Stimulated activated CD4-positive, alpha-beta T cell treated with anti-CD3 and anti-CD28 coated beads, Interleukin-2, amount 100 ng/mL, for 24 hours (primary cell): ENCODE measurements around the gene DOC2B.
"Not testable (repeated sequence)": the region's sequence is repeated elsewhere in the genome, so short reads cannot be mapped to it uniquely, and the experiment has no call there.

Experiments used
- DNase-seq, 2 donors: peaks; one replicate each; pipeline ENCODE4 v3.0.0-alpha.2; 2020

The DOC2B gene

DNA sequence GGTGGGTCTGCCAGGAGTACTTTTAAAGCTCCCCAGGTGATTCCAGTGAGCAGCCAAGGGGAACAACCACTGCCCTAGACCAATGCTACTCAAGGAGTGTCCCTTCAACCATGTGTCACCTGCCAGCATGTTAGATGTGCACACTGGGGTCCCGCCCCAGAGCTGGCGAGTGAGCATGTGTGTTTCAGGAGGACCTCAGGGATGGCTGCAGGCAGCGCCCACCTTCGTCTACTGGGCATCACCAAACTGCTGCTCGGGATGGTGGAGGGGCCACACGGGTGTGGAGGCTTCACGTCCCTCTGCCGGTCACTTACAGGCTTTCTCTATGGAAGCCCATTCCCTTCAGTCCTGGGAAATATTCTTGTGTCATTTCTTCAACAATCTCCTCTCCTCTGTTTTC is 29.0 kb upstream of the DOC2B start:
- DNase-seq, result no peak

DNA sequence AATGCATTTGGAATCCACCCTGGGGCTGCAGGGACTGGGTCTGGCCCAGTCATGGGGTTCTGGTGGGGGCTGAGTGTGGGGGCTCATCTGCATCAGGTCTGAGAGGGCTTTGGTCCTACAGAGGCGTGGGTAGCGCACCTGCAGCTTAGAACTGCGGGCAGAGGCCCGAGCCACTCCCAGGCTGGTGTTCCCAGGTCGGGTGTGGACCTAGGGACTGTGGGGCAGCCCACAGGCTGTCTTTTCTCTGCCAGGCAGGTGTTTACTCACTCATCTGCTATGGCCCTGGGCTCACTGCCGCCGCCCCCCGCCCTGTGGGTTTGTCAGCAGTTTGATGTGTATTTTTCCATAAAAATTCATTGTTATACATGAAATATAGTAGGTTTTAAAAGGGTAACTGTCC is 27.0 kb upstream of the DOC2B start:
- DNase-seq, result no peak

DNA sequence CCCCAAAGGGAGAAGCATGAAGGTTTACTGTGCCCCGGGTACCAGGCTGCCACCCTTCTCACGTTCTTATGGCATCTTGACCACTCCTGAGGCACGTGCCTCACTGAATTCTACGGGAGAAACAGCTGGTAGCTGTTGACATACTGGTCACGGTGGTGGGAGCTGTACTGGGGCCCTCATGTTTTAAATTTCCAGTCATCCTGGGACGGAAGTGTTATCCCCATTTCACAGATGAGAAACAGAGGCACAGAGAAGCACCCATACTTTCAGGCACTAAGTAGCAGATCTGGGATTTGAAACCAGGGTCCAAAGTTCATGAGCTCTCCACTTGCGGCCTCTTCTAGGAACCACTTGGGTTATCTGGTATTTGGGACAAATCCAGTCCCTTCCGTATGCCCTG is 26.3 kb upstream of the DOC2B start:
- no peak for DNase-seq

DNA sequence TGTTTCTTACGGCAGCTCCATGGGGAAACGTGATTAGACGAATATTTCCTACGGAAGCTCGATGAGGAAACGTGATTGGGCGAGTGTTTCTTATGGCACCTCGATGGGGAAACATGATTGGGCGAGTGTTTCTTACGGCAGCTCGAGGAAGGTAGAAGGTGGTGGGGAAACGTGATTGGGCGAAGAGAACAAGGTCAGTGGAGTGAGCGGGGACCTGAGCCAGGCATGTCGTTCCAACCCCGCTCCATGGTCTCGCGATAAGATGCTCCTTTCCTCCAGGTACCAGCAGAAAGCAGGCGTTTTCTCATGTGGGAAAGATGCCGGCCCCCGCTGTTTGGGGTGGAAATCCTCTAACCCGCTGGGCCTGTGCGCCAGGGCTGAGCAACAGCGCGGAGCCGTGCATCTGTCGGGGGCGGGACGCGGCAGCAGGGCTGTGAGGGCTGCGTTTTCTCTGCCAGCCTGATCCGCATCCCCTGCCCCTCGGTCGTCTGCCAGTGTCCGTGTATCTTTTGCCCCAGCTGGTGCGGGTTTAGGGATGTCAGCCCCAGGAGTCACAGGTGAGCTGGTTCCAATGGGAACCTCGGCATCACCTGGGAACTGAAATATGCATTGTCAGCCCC is 25.6 kb upstream of the DOC2B start:
- no peak for DNase-seq

DNA sequence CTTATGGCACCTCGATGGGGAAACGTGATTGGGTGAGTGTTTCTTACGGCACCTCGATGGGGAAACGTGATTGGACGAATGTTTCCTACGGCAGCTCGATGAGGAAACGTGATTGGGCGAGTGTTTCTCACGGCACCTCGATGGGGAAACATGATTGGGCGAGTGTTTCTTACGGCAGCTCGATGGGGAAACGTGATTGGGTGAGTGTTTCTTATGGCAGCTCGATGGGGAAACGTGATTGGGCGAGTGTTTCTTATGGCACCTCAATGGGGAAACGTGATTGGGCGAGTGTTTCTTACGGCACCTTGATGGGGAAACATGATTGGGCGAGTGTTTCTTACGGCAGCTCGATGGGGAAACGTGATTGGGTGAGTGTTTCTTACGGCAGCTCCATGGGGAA is 25.0 kb upstream of the DOC2B start:
- DNase-seq, result not testable (repeated sequence)

DNA sequence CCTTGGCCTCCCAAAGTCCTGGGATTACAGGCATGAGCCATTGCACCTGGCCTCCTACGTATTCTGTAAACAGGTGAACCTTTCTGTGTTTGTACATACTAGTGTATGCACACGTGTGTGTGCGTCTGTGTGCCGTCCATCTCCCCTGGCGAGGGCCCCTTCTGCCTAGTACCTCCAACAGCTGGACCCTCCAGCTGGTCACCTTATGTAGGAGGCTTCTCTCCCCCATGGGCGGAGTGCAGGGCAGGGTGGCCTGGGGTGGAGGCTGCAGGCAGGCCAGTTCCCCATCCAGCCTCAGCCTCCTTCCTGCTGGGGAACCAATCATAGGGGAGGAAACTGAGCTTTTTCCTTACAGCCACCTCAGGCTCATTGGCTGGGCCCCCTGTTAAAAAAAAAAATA is 24.4 kb upstream of the DOC2B start:
- DNase-seq, result no peak

DNA sequence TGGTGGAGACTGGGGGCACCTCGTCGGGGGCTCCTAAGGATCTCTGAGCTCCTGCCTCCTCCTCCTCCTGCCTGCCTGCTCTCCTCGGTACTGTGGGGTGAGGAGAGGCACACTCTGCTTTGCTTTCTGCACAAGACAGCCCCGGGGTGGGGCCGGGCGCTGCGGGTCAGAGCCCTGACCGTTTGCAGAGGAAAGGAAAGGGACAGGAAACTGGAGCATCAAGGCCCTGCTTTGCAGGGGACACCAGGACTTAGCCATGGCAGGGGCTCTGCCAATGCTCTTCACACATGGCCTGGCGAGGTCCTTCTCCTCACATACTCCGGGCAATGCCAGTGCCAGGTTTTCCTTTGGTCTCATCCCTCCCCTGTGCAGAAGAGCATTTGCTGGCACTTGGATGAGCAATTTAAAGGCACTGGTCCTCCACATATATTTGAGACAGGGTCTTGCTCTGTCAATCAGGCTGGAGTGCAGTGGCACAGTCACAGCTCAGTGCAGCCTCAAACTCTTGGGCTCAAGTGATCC is 23.8 kb upstream of the DOC2B start:
- no peak for DNase-seq

DNA sequence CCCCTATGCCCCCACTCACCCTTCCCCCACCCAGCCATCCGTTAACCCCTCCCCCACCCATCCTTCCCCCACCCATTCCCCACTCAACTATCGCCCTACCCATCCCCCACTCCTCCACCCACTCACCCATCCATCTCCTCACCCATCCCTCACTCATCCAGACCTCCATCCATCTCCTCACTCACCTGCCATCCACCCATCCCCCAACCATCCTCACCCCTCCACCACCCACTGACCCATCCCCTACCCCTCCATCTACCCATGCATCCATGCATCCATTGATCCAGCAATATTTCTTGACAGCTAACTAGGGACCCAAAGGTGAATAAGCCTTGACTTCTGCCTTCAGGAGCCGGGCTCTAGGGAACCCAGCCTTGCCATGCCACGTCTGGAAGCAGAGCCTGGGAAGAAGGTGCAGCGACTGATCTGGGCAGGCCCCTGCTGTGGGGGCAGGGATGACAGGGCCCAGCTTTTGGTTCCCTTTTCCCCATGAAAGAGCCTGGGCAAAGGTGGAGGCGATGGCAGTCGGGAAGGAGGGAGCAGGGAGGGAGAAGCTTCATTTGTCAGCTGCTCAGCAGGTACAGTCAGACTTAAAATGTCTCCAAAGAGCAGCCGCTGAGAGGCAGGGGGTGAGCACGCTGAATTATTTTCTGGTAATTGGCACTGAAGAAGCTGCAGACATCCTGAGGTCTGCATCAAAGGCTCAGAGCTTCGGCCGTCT is 23.1 kb upstream of the DOC2B start:
- no peak for DNase-seq

DNA sequence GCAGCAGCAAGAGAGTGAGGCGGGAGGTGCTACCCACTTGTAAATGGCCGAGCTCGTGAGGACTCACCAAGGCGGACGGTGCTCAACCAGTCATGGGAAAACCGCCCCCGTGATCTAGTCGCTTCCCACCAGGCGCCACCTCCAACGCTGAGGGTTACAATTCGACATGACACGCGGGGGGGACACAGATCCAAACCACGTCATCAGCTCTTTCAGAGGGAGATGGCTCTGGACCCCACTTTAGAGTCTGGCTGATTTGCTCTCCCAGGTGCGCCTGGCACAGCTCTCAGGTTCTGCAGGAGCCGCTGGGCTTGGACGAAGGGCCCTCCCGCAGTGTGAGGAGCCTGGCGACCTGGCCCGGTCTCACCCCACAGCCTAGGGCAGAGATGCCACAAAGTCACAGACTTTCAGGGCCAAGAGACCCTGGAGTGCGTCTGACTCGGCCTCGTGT is 21.1 kb upstream of the DOC2B start:
- no peak for DNase-seq

DNA sequence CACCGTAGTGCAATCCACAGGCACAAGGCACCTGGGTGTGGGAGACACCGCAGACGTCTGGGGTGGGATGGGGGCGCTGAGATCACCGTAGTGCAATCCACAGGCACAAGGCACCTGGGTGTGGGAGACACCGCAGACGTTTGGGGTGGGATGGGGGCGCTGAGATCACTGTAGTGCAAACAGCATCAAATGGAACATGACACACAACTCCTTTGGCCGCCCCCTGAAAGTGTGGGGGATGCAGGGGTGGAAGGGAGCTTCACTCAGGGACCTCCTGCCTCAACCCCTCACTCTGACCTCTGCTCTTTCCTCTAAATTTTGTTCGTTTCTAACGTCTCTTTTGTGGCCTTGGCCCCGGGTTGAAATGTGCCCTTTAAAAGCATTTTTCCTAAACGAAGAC is 20.3 kb upstream of the DOC2B start:
- not testable (repeated sequence) for DNase-seq

DNA sequence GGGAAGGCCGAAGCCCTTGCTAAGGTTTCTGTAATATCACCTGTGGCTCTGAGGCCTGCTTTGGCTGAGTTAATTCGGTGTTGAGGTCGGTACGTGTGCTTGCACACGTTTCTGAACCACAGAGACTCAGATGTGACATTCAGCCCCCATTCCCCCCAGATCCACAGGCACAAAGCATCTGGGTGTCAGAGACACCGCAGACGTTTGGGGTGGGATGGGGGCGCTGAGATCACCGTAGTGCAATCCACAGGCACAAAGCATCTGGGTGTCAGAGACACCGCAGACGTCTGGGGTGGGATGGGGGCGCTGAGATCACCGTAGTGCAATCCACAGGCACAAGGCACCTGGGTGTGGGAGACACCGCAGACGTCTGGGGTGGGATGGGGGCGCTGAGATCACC is 19.8 kb upstream of the DOC2B start:
- DNase-seq, result not testable (repeated sequence)

DNA sequence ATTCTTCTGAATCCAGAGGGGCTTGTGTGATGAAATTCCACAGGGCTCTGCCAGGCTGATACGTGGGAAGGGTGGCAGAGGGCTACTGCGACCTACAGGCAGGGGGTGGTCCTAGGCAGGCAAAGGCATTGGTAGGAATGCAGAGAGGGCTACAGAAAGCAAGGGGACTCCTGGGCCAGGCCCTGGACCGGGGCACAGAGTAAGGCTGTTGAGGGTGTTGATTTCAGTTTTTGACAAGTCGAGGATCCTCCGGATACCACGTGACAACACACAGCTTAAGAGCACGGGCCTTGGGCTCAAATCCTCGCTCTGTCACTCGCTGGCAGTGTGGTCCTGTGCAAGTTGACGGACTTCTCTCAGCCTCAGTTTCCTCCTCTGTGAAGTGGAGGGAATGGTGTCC is 19.1 kb upstream of the DOC2B start:
- DNase-seq, result no peak

DNA sequence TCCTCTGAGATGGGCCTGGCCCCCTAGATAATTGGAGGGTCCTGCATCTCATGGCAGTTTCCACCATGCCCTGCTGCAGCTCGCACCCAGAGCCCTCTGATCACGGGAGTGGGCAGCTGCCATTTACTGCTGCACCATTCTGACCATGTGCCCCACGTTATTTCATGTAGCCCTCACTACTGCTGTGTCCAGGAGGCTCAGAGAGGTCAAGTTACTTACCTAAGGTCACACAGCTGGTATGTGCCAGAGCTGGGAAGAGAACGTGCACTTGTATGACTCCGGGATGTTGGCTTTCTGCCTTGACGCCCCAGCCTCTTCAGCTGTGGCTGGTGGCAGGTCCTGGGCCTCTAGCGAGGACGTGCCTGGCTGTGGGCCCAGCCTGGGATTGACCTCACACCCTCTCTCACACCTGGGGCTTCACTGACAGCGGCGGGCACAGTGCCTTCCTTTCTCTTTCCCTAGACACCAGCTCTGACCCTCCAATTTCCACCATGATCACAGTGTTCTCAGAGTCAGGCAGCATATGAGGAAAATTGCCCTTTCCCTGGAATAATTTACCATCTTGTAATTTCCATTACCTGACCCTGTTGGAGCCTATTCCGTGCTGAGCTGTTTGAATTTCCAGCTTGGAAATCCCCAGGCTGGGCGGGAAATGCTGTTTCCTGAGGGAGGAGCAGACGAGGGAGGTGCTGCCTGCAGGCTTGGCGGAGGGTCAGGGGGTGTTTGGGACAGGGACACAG is 18.5 kb upstream of the DOC2B start:
- DNase-seq, result no peak

DNA sequence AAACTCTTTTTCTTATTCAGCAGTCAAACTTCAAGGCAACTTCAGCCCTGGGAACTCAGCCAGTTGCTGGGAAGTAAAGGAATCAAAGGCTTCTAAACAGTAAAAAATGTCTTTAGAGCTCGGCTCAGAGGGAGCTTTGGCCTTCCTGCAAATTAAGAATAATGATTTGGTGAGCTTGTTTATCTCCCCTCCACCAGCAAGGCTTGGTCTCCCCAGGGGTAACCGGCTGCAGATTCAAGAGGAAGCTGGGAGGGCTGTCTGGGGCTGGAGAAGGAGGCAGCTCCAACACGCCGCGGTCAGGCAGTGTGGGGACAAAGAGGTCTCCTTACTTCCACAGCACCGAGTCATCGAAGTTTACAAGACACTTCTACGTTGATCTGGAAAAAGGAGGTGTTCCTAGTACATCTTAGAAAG is 17.7 kb upstream of the DOC2B start:
- no peak for DNase-seq

DNA sequence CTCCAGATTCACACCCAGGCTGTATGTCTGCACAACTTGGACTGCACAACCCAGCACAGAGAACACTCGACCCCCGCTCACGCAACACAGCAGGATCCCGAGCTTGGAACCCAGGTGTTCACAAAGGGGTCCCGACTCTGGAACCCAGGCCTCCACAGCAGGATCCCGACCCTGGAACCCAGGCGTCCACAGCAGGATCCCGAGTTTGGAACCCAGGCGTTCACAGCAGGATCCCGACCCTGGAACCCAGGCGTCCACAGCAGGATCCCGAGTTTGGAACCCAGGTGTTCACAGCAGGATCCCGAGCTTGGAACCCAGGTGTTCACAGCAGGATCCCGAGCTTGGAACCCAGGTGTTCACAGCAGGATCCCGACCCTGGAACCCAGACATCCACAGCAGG is 16.8 kb upstream of the DOC2B start:
- not testable (repeated sequence) for DNase-seq

DNA sequence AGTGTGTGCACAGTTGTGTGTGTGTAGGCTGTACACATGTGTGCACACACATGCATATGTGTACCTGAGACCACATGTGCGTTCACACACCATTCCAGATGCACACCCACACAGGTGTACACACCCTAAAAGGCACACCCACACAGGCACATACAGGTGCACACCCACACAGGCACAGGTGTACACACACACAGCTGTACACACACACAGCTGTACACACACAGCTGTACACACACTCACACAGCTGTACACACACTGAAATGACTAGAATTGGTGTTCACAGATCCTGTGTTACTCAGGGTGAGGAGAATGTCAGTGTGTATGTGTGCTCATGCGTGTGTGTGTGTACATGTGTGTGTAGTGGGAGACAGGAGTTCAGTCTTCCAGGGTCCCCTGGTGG is 15.9 kb upstream of the DOC2B start:
- DNase-seq, result no peak

DNA sequence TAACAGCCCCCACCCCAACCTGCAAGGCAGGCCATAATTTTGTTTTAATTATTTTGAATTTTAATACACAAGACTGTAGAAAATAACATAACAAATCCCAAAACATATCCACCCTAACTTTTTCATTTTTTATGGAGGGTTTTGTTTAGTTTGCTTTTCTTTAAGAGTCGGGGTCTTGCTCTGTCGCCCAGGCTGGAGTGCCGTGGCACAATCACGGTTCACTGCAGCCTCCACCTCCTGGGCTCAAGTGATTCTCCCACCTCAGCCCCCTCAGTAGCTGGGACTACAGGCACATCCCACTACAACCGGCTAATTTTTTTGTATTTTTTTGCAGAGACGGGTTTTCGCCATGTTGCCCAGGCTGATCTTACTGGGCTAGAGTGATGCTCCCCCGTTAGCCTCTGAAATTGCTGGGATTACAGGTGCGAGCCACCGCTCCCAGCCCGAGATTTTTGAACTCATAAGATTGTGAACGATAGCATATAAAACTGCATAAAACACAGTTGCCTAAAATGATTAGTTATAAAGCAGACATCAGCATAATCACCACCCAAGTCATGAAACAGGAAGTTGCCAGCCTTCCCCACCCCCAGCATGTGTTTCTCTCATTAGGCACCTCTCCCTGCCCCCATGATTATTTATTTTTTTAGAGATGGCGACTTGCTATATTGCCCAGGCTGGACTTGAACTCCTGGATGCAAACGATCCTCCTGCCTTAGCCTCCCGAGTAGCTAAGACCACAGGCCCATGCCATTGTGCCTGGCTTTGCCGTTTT is 13.6 kb upstream of the DOC2B start:
- DNase-seq, result no peak

DNA sequence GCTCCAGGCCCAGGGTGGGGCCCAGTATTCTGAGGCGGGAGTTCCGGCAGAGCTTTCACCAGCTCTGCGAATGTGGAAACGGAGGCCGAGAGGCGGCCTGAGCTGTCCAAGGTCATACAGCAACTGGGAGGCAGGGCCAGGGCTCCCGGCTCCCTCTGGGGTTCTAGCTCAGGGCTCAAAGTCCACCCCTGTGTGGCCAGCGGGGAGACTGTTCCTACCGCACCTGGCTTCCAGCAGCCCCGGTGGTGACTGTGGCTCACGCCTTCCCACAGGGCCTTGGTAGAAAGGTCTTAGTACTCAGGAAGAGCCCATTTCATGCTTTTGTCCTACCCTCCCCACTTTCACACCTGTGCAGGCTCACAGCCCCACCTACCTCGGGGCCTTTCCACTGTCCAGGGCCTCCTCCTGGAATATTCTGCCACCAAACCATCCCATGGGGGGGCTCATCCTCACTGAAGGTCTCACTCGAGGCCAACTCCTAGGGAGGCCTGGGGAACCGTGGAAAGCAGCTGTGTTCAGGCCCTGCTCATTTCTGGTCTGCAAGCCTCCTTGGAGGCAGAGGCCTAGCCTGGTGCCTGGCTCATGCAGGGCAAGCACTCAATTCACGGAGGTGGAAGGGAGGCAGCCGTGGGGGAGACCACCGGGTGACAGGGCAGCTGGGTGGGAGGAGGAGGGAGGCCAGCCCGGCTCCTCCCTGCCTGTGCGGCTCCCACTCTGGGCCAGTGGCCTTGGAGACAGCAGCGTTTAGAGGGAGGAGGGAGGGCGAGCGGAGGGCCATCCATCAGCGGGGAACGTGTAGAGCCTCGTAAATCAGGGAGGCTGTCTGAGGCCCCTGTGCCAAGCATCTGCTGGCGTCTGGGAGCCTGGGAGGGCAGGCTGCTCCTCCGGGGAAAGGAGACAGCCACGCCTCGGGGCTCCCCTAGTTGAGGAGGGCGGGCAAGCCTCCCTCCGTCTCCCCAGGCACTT is 12.7 kb upstream of the DOC2B start:
- no peak for DNase-seq

DNA sequence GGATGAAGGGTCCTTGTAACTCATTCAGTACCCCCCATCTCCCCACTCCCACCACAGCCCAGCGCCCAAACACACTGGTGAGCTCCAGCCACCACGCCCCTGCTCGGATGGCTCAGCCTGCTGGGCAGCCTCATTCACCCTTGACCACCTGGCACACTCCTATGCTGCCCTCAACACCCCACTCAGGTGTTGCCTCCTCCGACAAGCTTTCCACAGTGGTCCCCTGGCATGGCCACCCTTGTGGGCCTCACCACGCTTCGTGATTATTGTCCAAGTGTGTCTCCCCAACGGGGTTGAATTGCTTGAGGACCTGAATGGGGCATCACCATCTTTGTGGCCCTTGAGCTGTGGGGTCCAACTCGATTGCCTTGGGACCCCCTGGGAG is 12.0 kb upstream of the DOC2B start:
- DNase-seq, result no peak

DNA sequence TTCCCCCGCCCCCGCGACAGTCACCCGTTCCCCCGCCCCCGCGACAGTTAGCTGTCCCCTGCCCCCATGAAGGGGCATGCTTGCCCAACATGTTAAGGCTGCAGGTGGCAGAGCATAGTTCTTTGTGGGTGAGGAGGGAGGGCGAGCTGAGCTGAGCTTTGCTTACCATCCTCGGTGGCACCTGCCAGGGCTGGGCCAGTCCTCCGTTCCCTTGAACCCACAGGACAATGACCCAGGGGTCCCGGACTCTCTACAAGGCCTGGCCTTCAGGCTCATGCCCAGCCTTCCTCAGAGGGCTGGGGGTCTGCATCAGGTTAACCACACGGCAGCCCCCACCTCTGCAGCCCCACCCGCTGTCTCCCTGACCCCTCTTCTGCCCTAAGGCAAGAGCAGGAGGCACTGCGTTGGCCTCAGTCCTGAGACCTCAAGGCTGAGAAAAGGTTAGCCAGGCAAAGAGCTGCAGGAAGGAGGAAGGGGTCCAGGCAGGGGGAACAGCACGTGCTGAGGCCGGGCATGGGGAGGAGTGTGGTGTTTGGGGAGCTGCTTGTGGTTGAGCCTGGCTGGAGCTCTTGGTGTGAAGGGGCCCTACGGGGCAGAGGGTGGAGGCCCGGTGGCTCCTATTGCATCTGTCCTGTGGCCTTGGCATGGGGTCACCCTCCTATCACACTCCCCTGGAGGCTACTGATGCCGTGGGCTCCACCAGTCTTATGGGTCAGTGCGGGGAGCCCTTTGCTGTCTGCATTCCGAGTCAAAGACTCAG is 11.4 kb upstream of the DOC2B start:
- no peak for DNase-seq

DNA sequence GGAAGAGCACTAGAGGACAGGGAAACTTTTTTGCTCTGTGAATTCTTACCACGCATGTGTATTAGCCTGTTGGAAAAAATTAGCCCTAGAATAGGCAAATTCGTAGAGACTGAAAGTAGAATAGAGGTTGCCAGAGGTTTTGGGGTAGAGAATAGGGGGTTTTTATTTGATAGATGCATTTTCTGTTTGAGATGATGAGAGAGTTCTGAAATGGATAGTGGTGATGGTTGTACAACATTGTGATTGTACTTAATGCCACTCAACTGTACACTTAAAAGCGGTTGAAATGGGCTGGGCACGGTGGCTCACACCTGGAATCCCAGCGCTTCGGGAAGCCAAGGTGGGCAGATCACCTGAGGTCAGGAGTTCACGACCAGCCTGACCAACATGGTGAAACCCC is 8.0 kb upstream of the DOC2B start:
- no peak for DNase-seq
